GM12891 (cell line): ENCODE data around the gene BMF.
"Not testable (repeated sequence)": the region's sequence is repeated elsewhere in the genome, so short reads cannot be mapped to it uniquely, and the experiment has no call there.

Experiments used
- DNase-seq: peaks from one replicate; pipeline ENCODE4 v3.0.0; 2011; ENCODE audit warnings: low spot score; ENCODE audit not compliant: insufficient read length
- FAIRE-seq: peaks from 2 replicates; lab custom pipeline; 2011; peaks lifted over from hg19 to GRCh38; lab: Jason Lieb, UNC
- PAX5 ChIP-seq: IDR thresholded peaks from 2 replicates; pipeline ENCODE4 v1.6.1; 2011; ENCODE audit warnings: low read length, moderate library complexity, mild to moderate bottlenecking; ENCODE audit not compliant: insufficient read depth, severe bottlenecking
- POLR2A ChIP-seq: IDR thresholded peaks from 2 replicates; pipeline ENCODE4 v1.6.1; 2011; ENCODE audit warnings: low read depth, low read length, control low read depth
- POLR2AphosphoS5 ChIP-seq: IDR thresholded peaks from 2 replicates; pipeline ENCODE4 v1.6.1; 2011; ENCODE audit warnings: low read depth, low read length, control low read depth
- POU2F2 ChIP-seq: IDR thresholded peaks from 2 replicates; pipeline ENCODE4 v1.6.1; 2011; ENCODE audit warnings: low read depth, mild to moderate bottlenecking, control low read depth, low read length, moderate library complexity
- SPI1 ChIP-seq: IDR thresholded peaks from 2 replicates; pipeline ENCODE4 v1.6.1; 2011; ENCODE audit warnings: low read depth, low read length, control low read depth
- TAF1 ChIP-seq: IDR thresholded peaks from 2 replicates; pipeline ENCODE4 v1.6.1; 2011; ENCODE audit warnings: low read depth, low read length, control low read depth

BMF gene

DNA sequence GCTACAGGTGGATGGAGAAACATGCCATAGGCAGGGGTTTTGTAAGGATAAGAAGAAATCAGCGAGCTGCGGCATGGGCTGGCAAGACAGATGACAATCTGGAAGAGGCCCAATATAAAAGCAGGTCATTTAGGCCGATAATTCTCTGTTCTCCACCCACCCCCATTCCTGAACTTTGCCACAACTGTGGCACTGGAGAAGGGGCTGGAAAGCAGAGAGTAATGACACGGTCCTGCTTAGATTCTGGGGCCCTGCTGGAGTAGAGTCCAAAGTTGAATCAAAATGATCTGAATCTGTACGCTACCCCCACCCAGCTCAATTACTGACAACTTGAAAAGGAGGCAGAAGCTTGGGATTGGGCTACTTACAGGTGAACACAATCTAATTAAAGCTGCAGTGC lies 33.7 kb upstream of the BMF start:
- no peak for DNase-seq
- FAIRE-seq: no peak
- TF ChIP-seq POLR2A (no peak), POLR2AphosphoS5 (no peak), POU2F2 (no peak), SPI1 (no peak), PAX5 (no peak), TAF1 (no peak)

DNA sequence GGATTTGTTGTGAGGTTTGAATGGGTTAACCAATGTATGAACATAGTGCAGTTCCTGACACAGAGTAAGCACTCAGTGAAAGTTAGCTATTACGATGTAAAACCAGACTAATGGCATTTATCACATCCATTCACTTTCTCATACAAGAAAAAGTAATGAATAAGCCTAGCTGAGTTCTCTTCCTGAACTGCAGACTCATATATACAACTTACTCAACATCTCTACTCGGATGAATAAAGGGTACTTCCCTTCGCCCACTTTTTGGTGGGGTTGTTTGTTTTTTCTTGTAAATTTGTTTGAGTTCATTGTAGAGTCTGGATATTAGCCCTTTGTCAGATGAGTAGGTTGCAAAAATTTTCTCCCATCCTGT lies 29.5 kb upstream of the BMF start:
- not testable (repeated sequence) for DNase-seq, FAIRE-seq

DNA sequence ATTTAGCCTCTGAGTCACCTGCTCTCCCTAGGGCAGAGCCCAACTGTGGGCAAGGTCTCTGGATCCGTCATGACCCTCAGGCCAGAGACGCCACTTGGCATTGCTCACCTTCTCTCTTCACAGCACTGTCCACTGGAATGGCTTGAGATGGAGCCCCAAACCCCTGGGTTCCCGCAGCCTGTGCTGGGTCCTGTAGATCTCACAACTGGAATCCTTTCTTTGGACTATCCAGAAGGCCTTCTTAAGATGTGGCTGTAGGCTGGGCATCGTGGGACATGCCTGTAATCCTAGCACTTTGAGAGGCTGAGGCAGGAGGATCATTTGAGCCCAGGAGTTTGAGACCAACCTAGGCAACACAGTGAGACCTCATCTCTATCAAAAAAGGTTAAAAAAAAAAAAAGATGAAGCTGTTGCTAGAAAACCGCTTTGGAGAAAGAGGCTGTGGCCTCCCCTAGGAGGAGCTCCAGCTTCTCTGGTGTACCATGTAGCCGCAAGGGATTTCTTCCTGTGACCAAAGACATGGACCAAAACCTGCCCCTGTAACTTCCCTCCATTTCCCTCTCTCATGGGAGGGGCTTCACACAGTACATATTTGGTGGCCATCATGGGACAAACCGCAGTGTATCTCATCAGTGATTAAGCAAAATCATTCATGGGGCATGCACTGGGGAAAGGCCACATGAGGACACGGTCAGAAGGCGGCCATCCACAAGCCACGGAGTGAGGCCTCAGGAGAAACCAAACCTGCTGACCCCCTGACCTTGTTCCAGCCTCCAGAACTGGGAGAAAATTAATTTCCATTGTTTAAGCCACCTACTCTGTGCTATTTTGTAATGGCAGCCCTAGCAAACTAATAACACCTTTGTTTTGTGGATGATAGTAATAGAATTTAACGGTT lies 28.9 kb upstream of the BMF start:
- DNase-seq: no peak
- FAIRE-seq: no peak
- TF ChIP-seq POLR2A (no peak), POLR2AphosphoS5 (no peak), SPI1 (no peak), PAX5 (no peak), TAF1 (no peak), POU2F2 (no peak)

DNA sequence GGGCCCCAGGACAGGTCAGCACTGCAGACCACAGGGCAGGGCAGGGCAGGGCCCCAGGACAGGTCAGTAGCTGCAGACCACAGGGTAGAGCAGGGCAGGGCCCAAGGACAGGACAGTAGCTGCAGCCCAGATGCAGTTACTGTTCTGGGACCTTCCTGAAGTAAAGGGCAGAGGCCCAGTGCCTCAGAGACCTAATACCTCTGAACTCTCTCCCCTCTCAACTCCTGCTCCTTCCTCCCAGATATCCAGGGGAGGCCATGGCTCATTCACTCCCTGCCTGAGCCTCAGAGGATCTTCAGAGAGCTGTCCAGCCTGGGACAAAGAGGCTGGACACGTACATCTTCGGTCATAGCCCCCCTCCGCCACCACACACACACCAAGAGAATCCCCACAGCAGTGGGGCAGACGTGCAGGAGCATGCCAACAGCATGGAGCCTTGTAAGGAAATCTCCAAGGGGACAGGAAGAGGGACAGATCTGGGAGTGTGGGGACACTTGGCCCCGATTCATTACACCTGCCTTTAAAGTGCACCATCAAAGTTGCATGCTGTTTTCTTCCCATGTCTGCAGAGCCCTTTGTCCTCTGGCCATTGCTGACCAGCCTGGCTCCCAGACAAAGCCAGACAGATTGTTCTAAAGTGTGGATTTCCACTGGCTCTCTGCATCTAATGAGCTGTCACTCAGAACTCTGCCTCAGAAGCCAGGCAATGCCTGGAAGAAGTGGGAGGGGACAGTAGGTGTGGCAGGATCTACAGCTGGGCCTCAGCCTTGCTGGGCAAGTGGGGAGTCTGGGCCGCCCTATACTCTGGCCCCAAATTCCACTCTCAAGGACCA lies 28.0 kb upstream of the BMF start:
- FAIRE-seq: no peak
- TF ChIP-seq POLR2A (no peak), TAF1 (no peak), PAX5 (no peak), POU2F2 (no peak)
- DNase-seq: no peak

DNA sequence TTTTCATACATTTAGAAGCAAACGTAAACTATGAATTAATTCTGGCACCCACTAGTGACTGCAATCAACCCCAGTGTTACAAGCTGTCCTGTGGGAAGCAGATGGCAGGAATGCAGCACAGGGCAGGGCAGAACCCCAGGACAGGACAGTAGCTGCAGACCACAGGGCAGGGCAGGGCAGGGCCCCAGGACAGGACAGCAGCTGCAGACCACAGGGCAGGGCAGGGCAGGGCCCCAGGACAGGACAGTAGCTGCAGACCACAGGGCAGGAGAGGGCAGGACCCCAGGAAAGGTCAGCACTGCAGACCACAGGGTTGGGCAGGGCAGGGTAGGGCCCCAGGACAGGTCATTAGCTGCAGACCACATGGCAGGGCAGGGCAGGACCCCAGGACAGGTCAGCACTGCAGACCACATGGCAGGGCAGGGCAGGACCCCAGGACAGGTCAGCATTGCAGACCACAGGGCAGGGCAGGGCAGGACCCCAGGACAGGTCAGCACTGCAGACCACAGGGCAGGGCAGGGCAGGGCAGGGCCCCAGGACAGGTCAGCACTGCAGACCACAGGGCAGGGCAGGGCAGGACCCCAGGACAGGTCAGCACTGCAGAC lies 27.3 kb upstream of the BMF start:
- not testable (repeated sequence) for DNase-seq, FAIRE-seq

DNA sequence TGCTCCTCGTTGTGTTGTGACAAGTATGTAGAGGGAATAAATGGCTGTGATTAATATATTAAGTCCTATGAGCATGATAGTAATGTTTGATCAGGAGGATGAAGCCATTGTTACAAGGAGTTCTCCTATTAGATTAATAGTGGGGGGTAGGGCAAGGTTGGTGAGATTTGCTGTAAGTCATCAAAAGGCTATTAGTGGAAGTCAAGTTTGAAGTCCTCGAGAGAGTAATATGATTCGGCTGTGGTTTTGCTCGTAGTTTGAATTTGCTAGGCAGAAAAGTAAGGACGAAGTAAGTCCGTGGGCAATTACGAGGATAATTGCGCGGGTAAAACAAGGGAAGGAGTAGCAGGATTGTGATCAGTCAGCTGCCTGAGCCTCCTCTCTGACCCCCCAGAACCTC lies 26.2 kb upstream of the BMF start:
- TF ChIP-seq POLR2A: no peak
- TF ChIP-seq SPI1: no peak
- no peak for TF ChIP-seq TAF1
- TF ChIP-seq POU2F2: no peak
- TF ChIP-seq POLR2AphosphoS5: no peak
- TF ChIP-seq PAX5: no peak
- peak; percentile 78 for FAIRE-seq
- DNase-seq: no peak

DNA sequence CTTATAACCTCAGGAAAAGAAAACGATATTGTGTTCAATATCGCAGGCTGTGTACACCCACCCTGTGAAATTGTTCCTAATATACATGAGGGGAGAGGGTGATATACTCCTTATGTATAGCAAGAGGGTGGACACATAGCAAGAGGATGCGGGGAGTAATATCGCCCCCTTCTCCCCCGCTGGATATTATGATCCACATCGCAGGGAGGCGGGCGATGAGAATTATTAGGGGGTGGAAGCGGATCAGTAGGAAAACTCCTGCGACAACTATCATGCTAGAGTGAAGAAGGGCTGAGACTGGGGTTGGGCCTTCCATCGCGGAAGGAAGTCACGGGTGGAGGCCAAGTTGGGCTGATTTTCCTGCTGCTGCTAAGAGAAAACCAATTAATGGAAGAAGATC lies 24.9 kb upstream of the BMF start:
- no peak for FAIRE-seq
- no peak for DNase-seq
- no peak for TF ChIP-seq SPI1
- no peak for TF ChIP-seq PAX5
- TF ChIP-seq POLR2AphosphoS5: no peak
- TF ChIP-seq POLR2A: no peak
- no peak for TF ChIP-seq TAF1
- TF ChIP-seq POU2F2: no peak

DNA sequence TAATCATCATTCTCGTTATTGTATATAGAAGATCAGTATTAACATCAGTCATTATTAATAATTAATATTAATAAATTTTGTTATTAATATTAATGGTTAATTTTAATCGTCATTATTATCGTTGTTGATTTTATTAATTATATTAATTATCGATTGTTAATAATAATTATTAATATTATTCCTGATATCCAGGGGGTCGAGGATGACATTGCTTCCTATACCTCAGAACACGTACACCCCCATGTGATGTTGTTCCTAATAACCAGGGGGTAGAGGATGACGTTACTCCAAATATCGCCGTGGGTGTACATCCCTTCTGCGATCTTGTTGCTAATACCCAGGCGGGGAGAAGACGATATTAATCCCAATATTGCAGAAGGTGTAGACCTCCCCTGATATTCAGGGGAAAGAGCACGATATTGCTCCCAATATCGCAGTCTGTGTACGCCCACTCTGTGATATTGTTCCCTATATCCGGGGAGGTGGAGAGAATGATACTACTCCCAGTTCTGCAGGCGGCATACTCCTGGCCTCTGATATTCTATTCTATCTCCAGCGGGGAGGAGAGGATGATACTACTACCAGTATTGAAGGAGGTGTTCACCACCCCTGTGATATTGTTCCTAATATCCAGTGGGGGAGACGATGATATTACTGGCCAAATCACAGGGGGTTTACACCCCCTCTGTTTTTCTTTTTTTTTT lies 22.3 kb upstream of the BMF start:
- TF ChIP-seq PAX5: no peak
- no peak for TF ChIP-seq POLR2A
- TF ChIP-seq TAF1: no peak
- no peak for TF ChIP-seq POLR2AphosphoS5
- TF ChIP-seq POU2F2: no peak
- no peak for TF ChIP-seq SPI1
- FAIRE-seq (no peak), DNase-seq (no peak)

DNA sequence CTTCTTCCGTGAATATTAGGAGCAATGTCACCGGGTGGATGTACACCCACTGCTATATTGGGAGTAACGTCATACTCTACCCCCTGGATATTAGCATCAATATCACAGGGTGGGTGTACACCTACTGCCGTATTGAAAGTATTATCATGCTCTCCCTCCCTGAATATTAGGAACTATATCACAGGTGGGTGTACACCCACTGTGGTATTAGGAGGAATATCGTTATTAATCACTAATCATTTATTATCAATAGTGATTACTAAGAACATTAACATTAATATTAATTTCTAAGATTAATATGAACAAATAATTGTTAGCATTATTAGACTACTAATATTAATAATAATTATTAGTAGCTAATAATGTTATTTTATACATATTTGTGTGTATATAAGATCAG lies 21.4 kb upstream of the BMF start:
- DNase-seq (no peak), FAIRE-seq (no peak)
- TF ChIP-seq PAX5 (no peak), POU2F2 (no peak), POLR2A (no peak)
